ENCODE measurements around the gene SIGLEC11. TPM values are rescaled to one million over a fixed set of nuclear protein-coding genes. Genes with fewer than 3 reads are reported as not detected.

Gene SIGLEC11
- total and polyA plus RNA-seq, 4 donors = 0.49 to 8.9 (median 3.3) TPM

DNA sequence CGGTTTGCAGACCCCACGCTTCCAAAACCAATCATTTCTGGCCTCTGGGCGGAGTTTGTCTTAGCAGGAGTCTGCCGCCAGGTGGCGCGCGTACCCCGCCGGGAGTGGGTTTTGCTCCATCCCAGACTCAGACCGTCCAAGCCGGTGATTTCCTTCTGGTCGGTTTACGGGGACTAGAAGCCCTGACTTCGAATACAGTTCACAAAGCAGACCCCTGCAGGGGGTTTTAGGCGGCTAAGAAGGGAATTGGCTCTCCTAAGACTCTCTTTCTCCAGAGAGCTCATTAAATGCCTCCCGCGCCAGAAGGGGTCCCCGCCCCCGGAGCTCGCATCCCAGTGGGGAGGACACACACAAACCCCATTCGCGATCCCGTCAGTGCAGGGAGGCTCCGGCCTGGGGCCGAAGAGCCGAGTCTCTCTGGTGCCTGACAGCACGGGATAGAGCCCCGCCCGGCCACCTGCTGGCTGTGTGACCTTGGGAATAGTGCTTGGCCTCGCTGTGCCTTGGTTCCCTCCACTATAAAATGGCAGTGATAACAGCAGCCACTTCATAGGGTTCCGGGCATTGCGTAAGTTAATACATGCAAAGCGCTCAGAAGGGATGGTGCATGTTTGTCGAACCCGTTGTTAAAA lies 23.1 kb downstream of the SIGLEC11 start:
- H3K9me3 ChIP-seq (ENCODE audit: control insufficient read depth in 4 of 4, low read length in 3 of 4) = no peaks in the 10 kb centered on the region
- no peak for TF ChIP-seq GABPA (IDR thresholded peaks at IDR 0.05 in 1 of 2, conservative IDR thresholded peaks at IDR 0.05 in 1 of 2)
- TF ChIP-seq, protein P1, sequence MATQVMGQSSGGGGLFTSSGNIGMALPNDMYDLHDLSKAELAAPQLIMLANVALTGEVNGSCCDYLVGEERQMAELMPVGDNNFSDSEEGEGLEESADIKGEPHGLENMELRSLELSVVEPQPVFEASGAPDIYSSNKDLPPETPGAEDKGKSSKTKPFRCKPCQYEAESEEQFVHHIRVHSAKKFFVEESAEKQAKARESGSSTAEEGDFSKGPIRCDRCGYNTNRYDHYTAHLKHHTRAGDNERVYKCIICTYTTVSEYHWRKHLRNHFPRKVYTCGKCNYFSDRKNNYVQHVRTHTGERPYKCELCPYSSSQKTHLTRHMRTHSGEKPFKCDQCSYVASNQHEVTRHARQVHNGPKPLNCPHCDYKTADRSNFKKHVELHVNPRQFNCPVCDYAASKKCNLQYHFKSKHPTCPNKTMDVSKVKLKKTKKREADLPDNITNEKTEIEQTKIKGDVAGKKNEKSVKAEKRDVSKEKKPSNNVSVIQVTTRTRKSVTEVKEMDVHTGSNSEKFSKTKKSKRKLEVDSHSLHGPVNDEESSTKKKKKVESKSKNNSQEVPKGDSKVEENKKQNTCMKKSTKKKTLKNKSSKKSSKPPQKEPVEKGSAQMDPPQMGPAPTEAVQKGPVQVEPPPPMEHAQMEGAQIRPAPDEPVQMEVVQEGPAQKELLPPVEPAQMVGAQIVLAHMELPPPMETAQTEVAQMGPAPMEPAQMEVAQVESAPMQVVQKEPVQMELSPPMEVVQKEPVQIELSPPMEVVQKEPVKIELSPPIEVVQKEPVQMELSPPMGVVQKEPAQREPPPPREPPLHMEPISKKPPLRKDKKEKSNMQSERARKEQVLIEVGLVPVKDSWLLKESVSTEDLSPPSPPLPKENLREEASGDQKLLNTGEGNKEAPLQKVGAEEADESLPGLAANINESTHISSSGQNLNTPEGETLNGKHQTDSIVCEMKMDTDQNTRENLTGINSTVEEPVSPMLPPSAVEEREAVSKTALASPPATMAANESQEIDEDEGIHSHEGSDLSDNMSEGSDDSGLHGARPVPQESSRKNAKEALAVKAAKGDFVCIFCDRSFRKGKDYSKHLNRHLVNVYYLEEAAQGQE (IDR thresholded peaks at IDR 0.05) = peak; percentile 52
- TF ChIP-seq JUND (IDR thresholded peaks at IDR 0.05) = no peak
- TF ChIP-seq FOXA2 (IDR thresholded peaks at IDR 0.05) = no peak
- no peak for TF ChIP-seq SP1 (IDR thresholded peaks at IDR 0.05)
- TF ChIP-seq EGR1 (IDR thresholded peaks at IDR 0.05; ENCODE audit: low read depth in 2 of 2) = no peak
- TF ChIP-seq HNF4A (conservative IDR thresholded peaks at IDR 0.05) = no peak
- peak; percentile 94 to 95 for TF ChIP-seq RAD21 (IDR thresholded peaks at IDR 0.05)
- no peak for TF ChIP-seq ATF3 (IDR thresholded peaks at IDR 0.05)
- TF ChIP-seq MAX (IDR thresholded peaks at IDR 0.05) = no peak
- TF ChIP-seq, protein P2, sequence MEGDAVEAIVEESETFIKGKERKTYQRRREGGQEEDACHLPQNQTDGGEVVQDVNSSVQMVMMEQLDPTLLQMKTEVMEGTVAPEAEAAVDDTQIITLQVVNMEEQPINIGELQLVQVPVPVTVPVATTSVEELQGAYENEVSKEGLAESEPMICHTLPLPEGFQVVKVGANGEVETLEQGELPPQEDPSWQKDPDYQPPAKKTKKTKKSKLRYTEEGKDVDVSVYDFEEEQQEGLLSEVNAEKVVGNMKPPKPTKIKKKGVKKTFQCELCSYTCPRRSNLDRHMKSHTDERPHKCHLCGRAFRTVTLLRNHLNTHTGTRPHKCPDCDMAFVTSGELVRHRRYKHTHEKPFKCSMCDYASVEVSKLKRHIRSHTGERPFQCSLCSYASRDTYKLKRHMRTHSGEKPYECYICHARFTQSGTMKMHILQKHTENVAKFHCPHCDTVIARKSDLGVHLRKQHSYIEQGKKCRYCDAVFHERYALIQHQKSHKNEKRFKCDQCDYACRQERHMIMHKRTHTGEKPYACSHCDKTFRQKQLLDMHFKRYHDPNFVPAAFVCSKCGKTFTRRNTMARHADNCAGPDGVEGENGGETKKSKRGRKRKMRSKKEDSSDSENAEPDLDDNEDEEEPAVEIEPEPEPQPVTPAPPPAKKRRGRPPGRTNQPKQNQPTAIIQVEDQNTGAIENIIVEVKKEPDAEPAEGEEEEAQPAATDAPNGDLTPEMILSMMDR (IDR thresholded peaks at IDR 0.05; ENCODE audit: low read depth, low read length, missing input control) = peak; percentile 93
- H3K4me3 ChIP-seq (ENCODE audit: low read depth in 1 of 3, low read length in 3 of 3) = no peak overlapping the region
- DNase-seq (ENCODE audit: low spot score) = peak; percentile 89
- no peak overlapping the region for H3K9ac ChIP-seq (ENCODE audit: low read depth in 1 of 2, low read length in 2 of 2)
- no peaks in the 10 kb centered on the region for H3K27me3 ChIP-seq (ENCODE audit: control insufficient read depth in 4 of 4, insufficient read depth in 4 of 4, low read length in 3 of 4)
- no peak overlapping the region for H3K27ac ChIP-seq (ENCODE audit: low read depth in 1 of 2, low read length in 2 of 2)
- peaks cover 0 to 1% (median 1%) of the 10 kb centered on the region in 4 donors for H3K36me3 ChIP-seq (ENCODE audit: control insufficient read depth in 4 of 4, insufficient read depth in 3 of 4, low read depth in 1 of 4, low read length in 3 of 4)
- H3K4me1 ChIP-seq (ENCODE audit: control insufficient read depth in 4 of 4, insufficient read depth in 4 of 4, low read length in 3 of 4) = peaks cover 0 to 10% (median 6%) of the 10 kb centered on the region in 4 donors
- WGBS = 19% methylated on average over 35 of the region's 35 CpGs

DNA sequence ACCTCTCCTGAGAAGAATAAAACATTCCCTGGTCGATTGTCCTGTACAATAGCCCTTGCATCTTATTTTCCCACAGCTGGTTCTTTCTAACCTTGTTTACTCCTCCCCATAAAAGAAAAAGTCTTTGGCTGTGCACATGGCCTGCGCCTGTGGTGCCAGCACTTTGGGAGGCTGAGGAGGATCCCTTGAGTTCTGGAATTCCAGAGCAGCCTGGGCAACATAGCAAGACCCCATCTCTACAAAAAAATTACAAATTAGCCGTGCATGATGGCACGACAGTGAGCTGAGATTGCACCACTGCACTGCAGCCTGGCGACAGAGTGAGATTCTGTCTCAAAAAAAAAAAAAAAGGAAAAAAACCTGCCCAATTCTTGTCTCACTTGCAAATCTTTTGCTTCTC lies 24.4 kb downstream of the SIGLEC11 start:
- DNase-seq (ENCODE audit: low spot score) = no peak
- peak in 1 of 2 donors; percentile 4 for TF ChIP-seq JUND (IDR thresholded peaks at IDR 0.05)
- TF ChIP-seq FOXA1 (IDR thresholded peaks at IDR 0.05) = no peak
- no peak for TF ChIP-seq GABPA (IDR thresholded peaks at IDR 0.05 in 1 of 2, conservative IDR thresholded peaks at IDR 0.05 in 1 of 2)
- no peak for TF ChIP-seq HNF4A (conservative IDR thresholded peaks at IDR 0.05)
- TF ChIP-seq RAD21 (IDR thresholded peaks at IDR 0.05) = no peak
- no peak for TF ChIP-seq SP1 (IDR thresholded peaks at IDR 0.05)
- peaks cover 0 to 16% (median 8%) of the 10 kb centered on the region in 4 donors for H3K4me1 ChIP-seq (ENCODE audit: control insufficient read depth in 4 of 4, insufficient read depth in 4 of 4, low read length in 3 of 4)
- no peak overlapping the region for H3K4me3 ChIP-seq (ENCODE audit: low read depth in 1 of 3, low read length in 3 of 3)
- peak overlapping the region in 1 of 2 donors; percentile 31 for H3K27ac ChIP-seq (ENCODE audit: low read depth in 1 of 2, low read length in 2 of 2)
- peaks cover 3 to 10% (median 5%) of the 10 kb centered on the region in 4 donors for H3K36me3 ChIP-seq (ENCODE audit: control insufficient read depth in 4 of 4, insufficient read depth in 3 of 4, low read depth in 1 of 4, low read length in 3 of 4)
- H3K27me3 ChIP-seq (ENCODE audit: control insufficient read depth in 4 of 4, insufficient read depth in 4 of 4, low read length in 3 of 4) = no peaks in the 10 kb centered on the region
- H3K9ac ChIP-seq (ENCODE audit: low read depth in 1 of 2, low read length in 2 of 2) = no peak overlapping the region
- 44% methylated on average over 5 of the region's 5 CpGs for WGBS
- H3K9me3 ChIP-seq (ENCODE audit: control insufficient read depth in 4 of 4, low read length in 3 of 4) = no peaks in the 10 kb centered on the region

All from liver (tissue), 9 donors.